GM12878 (cell line): ENCODE data around the gene C8B.

Experiments used
- BCLAF1 ChIP-seq: fragments of 450-650 bp; IDR thresholded peaks from 2 replicates; pipeline ENCODE4 v1.6.1; 2017; ENCODE audit warnings: antibody characterized with exemption, mild to moderate bottlenecking, moderate library complexity
- BMI1 ChIP-seq: fragments of 450-650 bp; IDR thresholded peaks from 2 replicates; pipeline ENCODE4 v1.6.1; 2016; ENCODE audit warnings: mild to moderate bottlenecking, moderate library complexity, borderline replicate concordance
- BRCA1 ChIP-seq: IDR thresholded peaks from 2 replicates; pipeline ENCODE4 v1.6.1; 2011; ENCODE audit warnings: low read depth, low read length, improper control_type of control experiment
- CTCF ChIP-seq, 3 experiments: IDR thresholded peaks in 2 of 3; conservative IDR thresholded peaks in 1 of 3; 2 replicates each; pipeline ENCODE4 v1.5.1; 2011; ENCODE audit warnings: low read depth in 3 of 3, low read length in 3 of 3, mild to moderate bottlenecking in 3 of 3, control low read depth in 2 of 3, moderate library complexity in 2 of 3, inconsistent platforms in 1 of 3, mixed read lengths in 1 of 3; ENCODE audit not compliant: control insufficient read depth in 2 of 3, insufficient read depth in 1 of 3; ENCODE audit errors: extremely low read depth in 1 of 3
- EZH2 ChIP-seq: IDR thresholded peaks from 2 replicates; pipeline ENCODE4 v1.6.1; 2012; ENCODE audit warnings: low read depth, mild to moderate bottlenecking, control low read depth, inconsistent platforms, low read length, borderline replicate concordance; ENCODE audit not compliant: control insufficient read depth
- FOXK2 ChIP-seq: fragments of 450-650 bp; IDR thresholded peaks from 2 replicates; pipeline ENCODE4 v1.6.1; 2017; ENCODE audit warnings: mild to moderate bottlenecking, moderate library complexity
- JUNB ChIP-seq: IDR thresholded peaks from 2 replicates; pipeline ENCODE4 v1.6.1; 2016; ENCODE audit warnings: antibody characterized with exemption, mild to moderate bottlenecking
- NFIC ChIP-seq: IDR thresholded peaks from 2 replicates; pipeline ENCODE4 v1.6.1; 2012; ENCODE audit warnings: low read depth, mild to moderate bottlenecking, inconsistent platforms, low read length, moderate library complexity
- PAX5 ChIP-seq: IDR thresholded peaks from 2 replicates; pipeline ENCODE4 v1.6.1; 2011; ENCODE audit warnings: low read depth, low read length, borderline replicate concordance
- POLR2AphosphoS2 ChIP-seq: IDR thresholded peaks from 2 replicates; pipeline ENCODE4 v1.6.1; 2011; ENCODE audit warnings: low read depth, mild to moderate bottlenecking, low read length, improper control_type of control experiment, moderate library complexity
- RELA ChIP-seq: fragments of 450-650 bp; IDR thresholded peaks from 2 replicates; pipeline ENCODE4 v1.8.0; 2014; ENCODE audit warnings: borderline replicate concordance; ENCODE audit not compliant: partially characterized antibody
- SIX5 ChIP-seq: IDR thresholded peaks from 2 replicates; pipeline ENCODE4 v1.6.1; 2011; ENCODE audit warnings: mild to moderate bottlenecking, low read depth, low read length, moderate library complexity; ENCODE audit not compliant: severe bottlenecking
- SRF ChIP-seq, 2 experiments: IDR thresholded peaks; 2 replicates each; pipeline ENCODE4 v1.6.1; 2011; ENCODE audit warnings: low read depth in 2 of 2, low read length in 2 of 2, mild to moderate bottlenecking in 1 of 2, moderate library complexity in 1 of 2
- TAF1 ChIP-seq: IDR thresholded peaks from 2 replicates; pipeline ENCODE4 v1.6.1; 2011; ENCODE audit warnings: mild to moderate bottlenecking, low read depth, low read length, borderline replicate concordance

GRCh38 chr1:56957931-56958330 is 7.9 kb downstream of the C8B start:
- no peak for TF ChIP-seq FOXK2
- no peak for TF ChIP-seq BCLAF1
- TF ChIP-seq POLR2AphosphoS2, result no peak
- TF ChIP-seq PAX5, result no peak
- TF ChIP-seq SIX5, result no peak
- TF ChIP-seq EZH2, result no peak
- no peak for TF ChIP-seq BMI1
- TF ChIP-seq CTCF (IDR thresholded peaks at IDR 0.05 in 2 of 3, conservative IDR thresholded peaks at IDR 0.05 in 1 of 3; ENCODE audit: control insufficient read depth in 2 of 3, extremely low read depth in 1 of 3, insufficient read depth in 1 of 3, low read depth in 3 of 3, low read length in 3 of 3), result no peak
- TF ChIP-seq JUNB, result no peak
- TF ChIP-seq RELA, result no peak
- no peak for TF ChIP-seq BRCA1
- TF ChIP-seq SRF (IDR thresholded peaks at IDR 0.05; ENCODE audit: low read depth in 2 of 2, low read length in 2 of 2), result no peak
- no peak for TF ChIP-seq NFIC
- TF ChIP-seq TAF1, result no peak
